ENCODE data around the gene MRPS15. TPM values are rescaled to one million over a fixed set of nuclear protein-coding genes. Genes with fewer than 3 reads are reported as not detected.

MRPS15 gene
- total RNA-seq, 1 donor from 2014 or later = 117 TPM

GRCh38 chr1:36411674-36412648 lies 52.2 kb downstream of the MRPS15 start:
- H3K9me3 Mint-ChIP-seq = no peaks in the 10 kb centered on the region
- H3K36me3 Mint-ChIP-seq (ENCODE audit: low read depth) = peaks cover 5% of the 10 kb centered on the region
- peak; percentile 87 for DNase-seq
- intact Hi-C loops (cut with micrococcal nuclease) = no loop called here
- peak overlapping the region; percentile 93 for H3K27ac Mint-ChIP-seq
- H3K4me1 Mint-ChIP-seq = peaks cover 13% of the 10 kb centered on the region
- peak overlapping the region; percentile 49 for H3K4me3 Mint-ChIP-seq
- H3K27me3 Mint-ChIP-seq = no peaks in the 10 kb centered on the region

GRCh38 chr1:36408479-36408878 lies 55.7 kb downstream of the MRPS15 start:
- H3K27ac Mint-ChIP-seq = no peak overlapping the region
- DNase-seq = no peak
- H3K4me3 Mint-ChIP-seq = no peak overlapping the region
- intact Hi-C loops (cut with micrococcal nuclease) = no loop called here
- H3K27me3 Mint-ChIP-seq = peaks cover 5% of the 10 kb centered on the region
- H3K9me3 Mint-ChIP-seq = no peaks in the 10 kb centered on the region
- H3K4me1 Mint-ChIP-seq = peaks cover 13% of the 10 kb centered on the region
- H3K36me3 Mint-ChIP-seq (ENCODE audit: low read depth) = peaks cover 5% of the 10 kb centered on the region

GRCh38 chr1:36406440-36406839 lies 57.7 kb downstream of the MRPS15 start:
- no peak overlapping the region for H3K4me3 Mint-ChIP-seq
- H3K9me3 Mint-ChIP-seq = no peaks in the 10 kb centered on the region
- H3K27ac Mint-ChIP-seq = no peak overlapping the region

More at GRCh38 chr1:36406440-36406839, 57.7 kb downstream of the MRPS15 start:
- peaks cover under 1% of the 10 kb centered on the region for H3K4me1 Mint-ChIP-seq
- H3K27me3 Mint-ChIP-seq = peaks cover 5% of the 10 kb centered on the region
- DNase-seq = no peak
- intact Hi-C loops (cut with micrococcal nuclease) = no loop called here
- peaks cover under 1% of the 10 kb centered on the region for H3K36me3 Mint-ChIP-seq (ENCODE audit: low read depth)

Other genes starting within 250 kb of the MRPS15 start
- 157 and 161 TPM in 2 replicates for gene THRAP3, start 239.9 kb downstream of the MRPS15 start, total RNA-seq
- gene SH3D21, start 158.0 kb downstream of the MRPS15 start, total RNA-seq = 17.0 and 19.4 TPM in 2 replicates
- 7.5 and 9.0 TPM in 2 replicates for gene EVA1B, start 140.7 kb downstream of the MRPS15 start, total RNA-seq
- 40.6 and 51.3 TPM in 2 replicates for gene STK40, start 78.5 kb downstream of the MRPS15 start, total RNA-seq
- gene LSM10, start 66.5 kb downstream of the MRPS15 start, total RNA-seq = 58.6 and 61.6 TPM in 2 replicates
- 0.82 and 0.92 TPM in 2 replicates for gene OSCP1, start 13.9 kb downstream of the MRPS15 start, total RNA-seq
- gene CSF3R, start 18.5 kb upstream of the MRPS15 start, total RNA-seq = 0.07 and 0.16 TPM in 2 replicates

Measured in activated CD4-positive, alpha-beta T cell treated with anti-CD3 and anti-CD28 coated beads, Interleukin-2, amount 10 ng/mL, durations not matched to agents 24 days and 14 days (primary cell).